Gastroesophageal sphincter (tissue), 4 donors: ENCODE results near the gene ATP2C2. TPM values are rescaled to one million over a fixed set of nuclear protein-coding genes. Genes with fewer than 3 reads are reported as not detected.
"Not testable (repeated sequence)": the region's sequence is repeated elsewhere in the genome, so short reads cannot be mapped to it uniquely, and the experiment has no call there.

ENCODE experiments used
- ATAC-seq: fragments of 150-250 bp; one replicate; pipeline ENCODE4 v1.9.1; 2016; ENCODE audit warnings: mild to moderate bottlenecking, moderate library complexity
- H3K27ac ChIP-seq, 4 donors: fragments of 200-600 bp; sonication (generic) in 3 of 4; 1 replicate in 3 of 4; 2 replicates in 1 of 4; pipeline ENCODE4 v1.5.1; 2016 to 2019
- H3K27me3 ChIP-seq: fragments of 200-600 bp; sonication (generic); one replicate; pipeline ENCODE4 v1.5.1; 2019
- H3K36me3 ChIP-seq, 2 donors: fragments of 200-600 bp; sonication (generic); one replicate each; pipeline ENCODE4 v1.5.1; 2019; ENCODE audit warnings: control low read depth in 1 of 2
- H3K4me1 ChIP-seq, 3 donors: fragments of 200-600 bp; sonication (generic); 1 replicate in 2 of 3; 2 replicates in 1 of 3; pipeline ENCODE4 v1.5.1; 2016 to 2019; ENCODE audit warnings: control low read depth in 2 of 3
- H3K4me3 ChIP-seq, 2 donors: fragments of 200-600 bp; sonication (generic); one replicate each; pipeline ENCODE4 v1.5.1; 2019; ENCODE audit warnings: mild to moderate bottlenecking in 1 of 2, moderate library complexity in 1 of 2
- H3K9me3 ChIP-seq, 3 donors: fragments of 200-600 bp; sonication (generic); one replicate each; pipeline ENCODE4 v1.5.1; 2017 to 2019; ENCODE audit warnings: control low read depth in 2 of 3
- CTCF ChIP-seq, 4 experiments: fragments of 200-600 bp in 2 of 4; fragments of 450-650 bp in 2 of 4; sonication (generic) in 1 of 4; IDR thresholded peaks; one replicate each; pipeline ENCODE4 v1.5.1; 2017 to 2019; ENCODE audit warnings: antibody characterized with exemption in 4 of 4, mild to moderate bottlenecking in 2 of 4, moderate library complexity in 2 of 4
- EP300 ChIP-seq: sonication (generic); formaldehyde crosslinking; IDR thresholded peaks from one replicate; pipeline ENCODE4 v1.6.1; 2017; ENCODE audit warnings: antibody characterized with exemption, mild to moderate bottlenecking
- POLR2A ChIP-seq, 2 donors: fragments of 450-650 bp; IDR thresholded peaks; one replicate each; pipeline ENCODE4 v1.6.1; 2017; ENCODE audit warnings: antibody characterized with exemption in 2 of 2, mild to moderate bottlenecking in 2 of 2, moderate library complexity in 1 of 2
- POLR2AphosphoS5 ChIP-seq: sonication (generic); formaldehyde crosslinking; IDR thresholded peaks from one replicate; pipeline ENCODE4 v1.6.1; 2017; ENCODE audit warnings: antibody characterized with exemption
- WGBS, 2 donors: methylation state at CpG; one replicate each; pipeline ENCODE4 v1.1.5; 2018; ENCODE audit warnings: low coverage in 1 of 2; 5-methylcytosine and 5-hydroxymethylcytosine counted together
- total RNA-seq, 4 donors: library from RNA; depleted of rRNA; stranded (reverse); fragments of >200 nt; gene quantifications; one replicate each; pipeline ENCODE4 v1.1.0, GENCODE V29; 2016

ATP2C2 gene
- total RNA-seq, 4 donors from 2014 or later, result 0.13 to 1.3 (median 0.31) TPM; not detected in 1

DNA sequence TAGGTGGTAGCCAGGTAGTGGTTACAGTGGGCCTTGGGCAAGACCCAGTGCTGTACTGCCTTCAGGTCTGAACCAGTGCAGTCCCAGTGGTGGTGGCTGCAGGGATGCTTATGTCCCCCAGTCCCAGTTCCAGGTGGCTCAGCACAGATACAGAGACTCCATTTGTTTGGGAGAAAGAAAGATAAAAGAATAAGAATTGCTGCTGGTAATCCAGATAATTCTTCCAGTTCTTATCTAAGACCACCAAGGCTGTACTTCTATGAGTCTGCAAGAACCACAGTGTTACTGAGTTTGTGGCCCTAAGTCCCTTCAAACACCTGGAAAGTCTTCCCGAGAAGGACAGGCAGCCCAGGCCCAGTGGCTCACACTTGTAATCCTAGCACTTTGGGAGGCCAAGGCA, 33.9 kb upstream of the ATP2C2 start:
- 100% methylated on average over 1 of the region's 1 CpG; no CpG with 5 or more reads in 1 of the 2 donors for WGBS, 2 donors
- Histone ChIP-seq H3K9me3 (peaks cover 0 to 31% (median 0%) of the 10 kb centered on the region in 3 donors), H3K4me3 (no peak overlapping the region), H3K4me1 (no peaks in the 10 kb centered on the region), H3K27ac (no peak overlapping the region), H3K36me3 (peaks cover 0 to 17% of the 10 kb centered on the region in 2 donors), H3K27me3 (no peaks in the 10 kb centered on the region)
- ATAC-seq, result no peak
- TF ChIP-seq EP300, result no peak
- TF ChIP-seq CTCF (IDR thresholded peaks at IDR 0.05), result no peak
- no peak for TF ChIP-seq POLR2A (IDR thresholded peaks at IDR 0.05)
- no peak for TF ChIP-seq POLR2AphosphoS5

DNA sequence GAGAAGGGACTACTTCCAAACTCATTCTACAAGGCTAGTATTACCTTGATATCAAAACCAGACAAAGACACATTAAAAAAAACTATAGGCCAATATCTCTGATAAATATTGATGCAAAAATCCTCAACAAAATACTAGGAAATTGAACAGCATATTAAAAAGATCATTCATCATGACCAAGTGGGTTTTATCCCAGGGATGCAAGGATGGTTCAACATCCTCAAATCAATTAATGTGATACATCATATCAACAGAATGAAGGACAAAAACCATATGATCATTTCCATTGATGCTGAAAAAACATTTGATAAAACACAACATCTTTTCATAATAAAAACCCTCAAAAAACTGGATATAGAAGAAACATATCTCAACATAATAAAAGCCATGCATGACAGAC, 31.1 kb upstream of the ATP2C2 start:
- not testable (repeated sequence) for H3K4me1 ChIP-seq, H3K27ac ChIP-seq, H3K4me3 ChIP-seq, H3K27me3 ChIP-seq, ATAC-seq, H3K36me3 ChIP-seq
- peaks cover 0 to 31% (median 0%) of the 10 kb centered on the region in 3 donors for H3K9me3 ChIP-seq

DNA sequence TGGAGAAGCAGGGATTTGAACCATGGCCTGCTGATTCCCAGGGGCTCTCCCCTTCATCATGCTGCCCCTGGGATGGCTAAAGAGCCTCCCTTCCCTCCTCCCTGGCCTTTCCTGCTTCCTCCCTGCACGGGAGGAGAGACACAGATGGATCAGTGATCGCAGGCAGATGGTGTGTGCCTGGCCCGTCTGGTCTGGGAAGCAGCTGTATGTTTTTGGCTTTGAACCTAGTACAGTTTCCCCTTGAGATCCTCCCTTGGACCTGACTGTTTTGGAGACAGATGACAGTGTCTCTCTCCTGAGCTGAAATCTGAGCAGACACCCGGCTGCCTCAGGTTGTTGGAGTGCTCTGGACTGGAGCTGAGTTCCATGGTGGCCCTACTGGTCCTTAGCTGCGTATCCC, 29.0 kb upstream of the ATP2C2 start:
- no peak for ATAC-seq
- TF ChIP-seq POLR2A (IDR thresholded peaks at IDR 0.05), result no peak
- no peak for TF ChIP-seq EP300
- TF ChIP-seq CTCF (IDR thresholded peaks at IDR 0.05), result no peak
- TF ChIP-seq POLR2AphosphoS5, result no peak
- no peaks in the 10 kb centered on the region for H3K4me1 ChIP-seq
- no peaks in the 10 kb centered on the region for H3K27me3 ChIP-seq
- H3K4me3 ChIP-seq, result no peak overlapping the region
- peaks cover 0 to 4% of the 10 kb centered on the region in 2 donors for H3K36me3 ChIP-seq
- WGBS, 2 donors, result 40% methylated on average over 1 of the region's 5 CpGs; no CpG with 5 or more reads in 1 of the 2 donors
- peaks cover 0 to 31% (median 0%) of the 10 kb centered on the region in 3 donors for H3K9me3 ChIP-seq
- no peak overlapping the region for H3K27ac ChIP-seq

DNA sequence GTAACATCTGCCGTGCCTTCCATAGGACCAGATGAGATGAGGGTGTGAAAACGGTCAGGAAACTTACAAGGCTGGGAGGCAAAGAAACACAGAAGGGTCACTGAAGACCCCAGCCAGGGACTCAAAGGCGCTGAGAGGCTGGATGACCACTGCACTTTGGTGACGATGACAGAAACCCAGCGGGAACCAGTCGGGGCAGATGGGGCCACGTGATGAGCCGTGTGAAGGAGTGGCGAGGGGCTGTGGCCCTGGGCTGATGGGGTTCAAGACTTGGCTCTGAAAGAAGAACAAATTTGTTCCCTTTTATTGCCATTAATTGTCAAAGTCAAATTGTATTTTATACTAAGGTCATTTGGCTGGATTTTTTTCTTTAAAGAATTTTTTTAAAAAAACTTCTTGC, 28.6 kb upstream of the ATP2C2 start:
- Histone ChIP-seq H3K27ac (no peak overlapping the region), H3K4me1 (peaks cover 0 to 4% (median 0%) of the 10 kb centered on the region in 3 donors), H3K9me3 (peaks cover 0 to 29% (median 0%) of the 10 kb centered on the region in 3 donors), H3K36me3 (peaks cover 0 to under 1% of the 10 kb centered on the region in 2 donors), H3K4me3 (no peak overlapping the region), H3K27me3 (no peaks in the 10 kb centered on the region)
- TF ChIP-seq EP300, result no peak
- no peak for TF ChIP-seq CTCF (IDR thresholded peaks at IDR 0.05)
- TF ChIP-seq POLR2A (IDR thresholded peaks at IDR 0.05), result no peak
- TF ChIP-seq POLR2AphosphoS5, result no peak
- 63 to 67% methylated on average over 6 to 7 of the region's 9 CpGs for WGBS, 2 donors
- ATAC-seq, result no peak

- H3K4me1 ChIP-seq, result peaks cover 0 to 10% (median 0%) of the 10 kb centered on the region in 3 donors
- no peak overlapping the region for H3K27ac ChIP-seq
These were observed 27.9 kb upstream of the ATP2C2 start for GRCh38 chr16:84340325-84341040.

More at GRCh38 chr16:84340325-84341040, 27.9 kb upstream of the ATP2C2 start:
- no peaks in the 10 kb centered on the region for H3K36me3 ChIP-seq
- no peak overlapping the region for H3K4me3 ChIP-seq
- ATAC-seq, result no peak
- H3K27me3 ChIP-seq, result no peaks in the 10 kb centered on the region
- WGBS, 2 donors, result 78 to 86% methylated on average over 7 of the region's 18 CpGs
- TF ChIP-seq POLR2A (IDR thresholded peaks at IDR 0.05), result no peak
- no peak for TF ChIP-seq EP300
- no peak for TF ChIP-seq POLR2AphosphoS5
- TF ChIP-seq CTCF (IDR thresholded peaks at IDR 0.05), result no peak
- H3K9me3 ChIP-seq, result peaks cover 0 to 22% (median 0%) of the 10 kb centered on the region in 3 donors
